ENCODE results near the gene CBX8.

CBX8 gene

DNA sequence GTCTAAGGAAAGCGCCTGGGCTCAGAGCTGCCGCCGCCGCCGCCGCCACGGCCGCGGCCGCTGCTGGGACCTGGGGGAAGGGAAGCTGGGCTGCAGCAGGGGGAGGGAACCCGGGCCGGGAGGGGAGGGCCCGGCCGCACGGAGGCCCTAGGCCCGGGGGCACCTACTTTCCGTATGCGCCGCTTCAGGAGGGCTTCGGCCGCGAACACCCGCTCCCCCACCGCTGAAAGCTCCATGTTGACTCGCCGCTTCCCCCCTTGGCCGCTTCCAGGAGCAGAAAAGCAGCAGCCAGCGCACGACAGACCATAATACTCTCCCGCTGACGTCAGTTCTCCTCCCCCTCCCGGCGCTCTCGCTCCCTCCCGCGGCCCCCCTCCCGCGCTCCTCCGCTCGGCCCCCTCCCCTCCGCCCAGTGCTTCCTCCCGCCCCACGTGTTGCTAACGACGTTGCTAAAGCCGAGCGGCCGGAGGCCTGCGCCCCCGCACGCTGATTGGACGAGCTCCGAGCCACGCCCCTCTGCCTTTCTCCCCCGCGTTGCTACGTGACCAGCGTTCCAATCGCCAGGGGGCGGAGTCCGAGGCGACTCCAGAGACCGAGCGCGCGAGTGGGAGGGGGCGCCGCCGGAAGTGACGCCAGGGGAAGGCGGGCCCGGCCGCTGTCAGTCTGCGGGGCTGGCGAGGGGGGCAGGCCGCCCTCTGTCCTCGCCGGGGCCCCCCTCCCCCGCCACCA, at the start of gene CBX8:
CBX8 (minus strand) TSS at position 315 of the 729 bp plus-strand sequence; CDS start at position 236, 79 bp downstream.
- peaks cover 0 to 76% (median 60%) of the 10 kb centered on the region in 4 donors for H3K4me1 ChIP-seq
- intact Hi-C loops (cut with DNase I; ENCODE audit: low total_unique reads) = loop anchor here (5.0 kb wide), 1 partner anchor 350 kb away; the partner anchor contains the start of gene EIF4A3
- H3K27me3 ChIP-seq = peaks cover 29 to 75% of the 10 kb centered on the region in 2 donors
- H3K4me3 ChIP-seq = peak within 1 kb of the TSS; percentile 59 to 63
- peak; percentile 98 to 99 for DNase-seq
- TF ChIP-seq, protein P1, sequence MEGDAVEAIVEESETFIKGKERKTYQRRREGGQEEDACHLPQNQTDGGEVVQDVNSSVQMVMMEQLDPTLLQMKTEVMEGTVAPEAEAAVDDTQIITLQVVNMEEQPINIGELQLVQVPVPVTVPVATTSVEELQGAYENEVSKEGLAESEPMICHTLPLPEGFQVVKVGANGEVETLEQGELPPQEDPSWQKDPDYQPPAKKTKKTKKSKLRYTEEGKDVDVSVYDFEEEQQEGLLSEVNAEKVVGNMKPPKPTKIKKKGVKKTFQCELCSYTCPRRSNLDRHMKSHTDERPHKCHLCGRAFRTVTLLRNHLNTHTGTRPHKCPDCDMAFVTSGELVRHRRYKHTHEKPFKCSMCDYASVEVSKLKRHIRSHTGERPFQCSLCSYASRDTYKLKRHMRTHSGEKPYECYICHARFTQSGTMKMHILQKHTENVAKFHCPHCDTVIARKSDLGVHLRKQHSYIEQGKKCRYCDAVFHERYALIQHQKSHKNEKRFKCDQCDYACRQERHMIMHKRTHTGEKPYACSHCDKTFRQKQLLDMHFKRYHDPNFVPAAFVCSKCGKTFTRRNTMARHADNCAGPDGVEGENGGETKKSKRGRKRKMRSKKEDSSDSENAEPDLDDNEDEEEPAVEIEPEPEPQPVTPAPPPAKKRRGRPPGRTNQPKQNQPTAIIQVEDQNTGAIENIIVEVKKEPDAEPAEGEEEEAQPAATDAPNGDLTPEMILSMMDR (IDR thresholded peaks at IDR 0.05) = peak in 1 of 2 experiments; percentile 21
- no peaks in the 10 kb centered on the region for H3K36me3 ChIP-seq
- no peaks in the 10 kb centered on the region for H3K9me3 ChIP-seq
- H3K27ac ChIP-seq = peak within 1 kb of the TSS; percentile 67 to 73

DNA sequence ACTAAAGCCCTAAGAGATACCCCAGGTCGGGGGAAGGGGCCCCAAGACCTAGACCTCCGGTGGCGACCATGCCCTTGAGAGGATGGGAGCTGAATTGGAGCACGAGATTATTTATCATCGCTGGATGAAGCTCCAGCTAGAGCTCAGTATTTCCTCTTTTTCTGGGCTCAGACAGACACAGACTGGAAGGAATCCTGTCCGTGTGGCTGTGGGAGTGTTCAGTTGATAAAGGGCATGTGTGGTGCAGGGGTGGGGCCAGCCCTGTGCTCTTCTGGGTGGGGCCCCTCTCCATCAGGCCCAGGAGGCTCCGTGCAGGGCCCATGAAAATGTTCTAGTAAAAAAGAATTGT, 48.7 kb upstream of the CBX8 start:
- Histone ChIP-seq H3K27ac (peak overlapping the region in 1 of 2 donors; percentile 51), H3K36me3 (no peaks in the 10 kb centered on the region), H3K9me3 (no peaks in the 10 kb centered on the region), H3K4me3 (peak overlapping the region in 1 of 2 donors; percentile 59), H3K27me3 (peaks cover 8 to 87% of the 10 kb centered on the region in 2 donors), H3K4me1 (peaks cover 0 to 46% (median 43%) of the 10 kb centered on the region in 4 donors)
- intact Hi-C loops (cut with DNase I; ENCODE audit: low total_unique reads) = loop anchor here (10.0 kb wide), 1 partner anchor 69 kb away; no protein-coding TSS in a partner anchor
- TF ChIP-seq, protein P1 (IDR thresholded peaks at IDR 0.05) = no peak
- DNase-seq = peak in 1 of 2 donors; percentile 50

DNA sequence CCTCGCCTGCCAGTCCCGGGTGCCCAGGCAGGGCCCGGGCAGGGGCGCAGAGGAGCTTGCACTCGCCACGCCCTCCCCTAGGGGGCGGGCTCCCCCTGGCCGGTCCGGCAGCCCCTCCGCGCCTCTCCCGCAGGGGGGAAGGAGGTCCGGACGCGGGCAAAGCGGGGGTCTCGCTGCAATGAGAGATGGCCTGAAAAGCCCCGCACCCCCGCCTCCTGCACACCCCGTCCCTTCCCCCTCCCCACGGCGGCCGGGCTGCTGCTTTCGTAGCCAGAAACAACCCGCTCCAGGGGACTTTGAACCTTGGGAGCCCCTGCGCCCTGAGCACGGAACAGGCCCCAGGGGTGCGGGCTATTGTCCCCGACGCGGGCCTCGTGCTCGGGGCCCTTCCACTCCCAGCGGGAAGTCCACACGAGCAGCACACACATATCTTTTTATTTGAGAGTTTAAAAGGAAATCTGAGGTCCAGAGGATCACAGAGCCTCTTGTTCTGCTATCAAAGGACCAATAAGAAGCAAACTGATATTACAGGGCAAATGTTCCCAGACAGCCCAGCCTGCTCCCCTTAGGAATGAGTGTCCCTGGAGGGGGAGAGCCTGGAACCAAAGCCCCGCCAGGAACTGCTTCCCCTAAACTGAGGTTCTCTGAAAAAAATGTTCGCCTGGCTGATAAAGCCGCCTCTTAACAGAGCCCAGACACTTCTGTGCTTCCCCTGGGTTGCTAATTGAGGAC, 48.2 kb upstream of the CBX8 start:
- H3K27ac ChIP-seq = peak overlapping the region; percentile 6 to 51
- H3K4me1 ChIP-seq = peaks cover 0 to 51% (median 48%) of the 10 kb centered on the region in 4 donors
- TF ChIP-seq, protein P1 (IDR thresholded peaks at IDR 0.05) = peak; percentile 21 to 62
- peaks cover 8 to 89% of the 10 kb centered on the region in 2 donors for H3K27me3 ChIP-seq
- H3K9me3 ChIP-seq = no peaks in the 10 kb centered on the region
- H3K4me3 ChIP-seq = peak overlapping the region; percentile 46 to 59
- DNase-seq = no peak
- H3K36me3 ChIP-seq = no peaks in the 10 kb centered on the region
- intact Hi-C loops (cut with DNase I; ENCODE audit: low total_unique reads) = loop anchor here (10.0 kb wide), 1 partner anchor 70 kb away; no protein-coding TSS in a partner anchor

DNA sequence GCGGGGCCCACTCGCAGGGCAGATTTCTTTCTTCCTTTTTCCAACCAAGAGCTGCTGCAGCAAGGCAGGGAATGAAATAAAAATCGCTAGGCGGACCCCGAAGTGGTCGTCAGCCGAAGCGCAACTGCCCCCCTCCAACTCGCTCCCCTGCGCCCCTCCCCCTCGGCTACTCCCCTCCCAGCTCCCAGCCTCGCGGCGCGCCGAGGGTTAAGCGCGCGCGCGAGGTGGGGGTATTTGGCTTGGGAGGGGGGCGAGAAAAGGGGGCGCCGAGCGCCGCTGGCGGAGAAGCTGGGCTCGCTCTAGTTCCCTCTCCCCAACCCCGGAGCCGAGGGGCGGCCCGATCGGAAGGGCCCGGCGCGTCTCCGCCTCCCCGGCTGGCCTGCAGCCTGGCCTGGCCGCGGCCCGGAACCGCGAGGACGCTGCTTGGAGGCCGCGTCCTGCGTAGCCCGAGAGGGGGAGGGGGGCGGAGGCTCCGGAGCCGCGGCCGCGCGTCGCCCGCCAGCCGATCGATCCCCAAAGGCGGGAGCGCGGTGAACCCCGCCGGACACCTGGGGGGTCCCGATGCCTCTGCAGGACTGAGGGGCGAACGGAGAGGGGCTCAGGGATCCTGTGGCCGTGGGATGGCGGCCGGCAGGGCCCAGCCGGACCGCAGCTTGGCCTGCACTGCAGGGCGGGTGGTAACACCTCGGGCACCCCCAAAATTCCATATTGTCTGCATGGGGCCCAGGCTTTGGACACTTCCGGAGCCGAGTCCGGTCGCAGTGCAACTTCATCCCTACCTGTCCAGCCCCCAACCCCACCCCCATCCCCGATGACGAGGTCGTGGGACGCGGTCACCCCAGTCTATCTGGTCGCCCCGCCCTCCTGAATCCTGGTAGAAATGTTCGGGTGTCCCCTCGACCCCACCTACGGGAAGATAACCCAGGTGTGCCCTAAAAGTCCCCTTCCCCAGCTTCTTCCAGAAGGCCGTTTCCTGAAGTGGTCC, 47.2 kb upstream of the CBX8 start:
- Histone ChIP-seq H3K27me3 (peaks cover 8 to 86% of the 10 kb centered on the region in 2 donors), H3K27ac (peak overlapping the region; percentile 6 to 51), H3K4me3 (peak overlapping the region; percentile 46 to 59), H3K36me3 (no peaks in the 10 kb centered on the region), H3K9me3 (no peaks in the 10 kb centered on the region), H3K4me1 (peaks cover 0 to 57% (median 54%) of the 10 kb centered on the region in 4 donors)
- peak; percentile 52 to 80 for DNase-seq
- intact Hi-C loops (cut with DNase I; ENCODE audit: low total_unique reads) = loop anchor here (10.0 kb wide), 1 partner anchor 71 kb away; no protein-coding TSS in a partner anchor
- TF ChIP-seq, protein P1 (IDR thresholded peaks at IDR 0.05) = peak in 1 of 2 experiments; percentile 9

DNA sequence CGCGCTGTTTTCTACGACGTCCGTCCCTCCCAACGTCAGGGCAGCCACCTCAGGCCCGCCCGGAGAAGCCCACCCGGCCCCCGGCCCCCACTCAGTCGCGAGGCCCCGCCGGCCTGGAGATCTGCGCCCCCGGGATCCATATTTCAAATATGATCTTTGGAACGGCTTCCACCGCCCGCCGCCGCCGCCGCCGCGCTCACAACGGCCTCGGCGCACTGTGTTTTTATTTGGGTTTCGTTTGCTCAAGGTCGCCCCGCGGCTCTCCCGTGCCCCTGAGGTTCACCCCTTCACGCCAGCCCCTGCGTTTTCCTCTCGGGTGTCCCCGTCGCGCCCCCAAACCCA, 46.6 kb upstream of the CBX8 start:
- TF ChIP-seq, protein P1 (IDR thresholded peaks at IDR 0.05) = no peak
- Histone ChIP-seq H3K27me3 (peaks cover 8 to 79% of the 10 kb centered on the region in 2 donors), H3K9me3 (no peaks in the 10 kb centered on the region), H3K36me3 (no peaks in the 10 kb centered on the region), H3K4me1 (peaks cover 0 to 57% (median 54%) of the 10 kb centered on the region in 4 donors), H3K27ac (peak overlapping the region in 1 of 2 donors; percentile 51), H3K4me3 (peak overlapping the region; percentile 46 to 59)
- no peak for DNase-seq
- intact Hi-C loops (cut with DNase I; ENCODE audit: low total_unique reads) = loop anchor here (10.0 kb wide), 1 partner anchor 71 kb away; no protein-coding TSS in a partner anchor
